ENCODE measurements around the gene CRYGS. TPM values are rescaled to one million over a fixed set of nuclear protein-coding genes. Genes with fewer than 3 reads are reported as not detected.
"Not testable (repeated sequence)": the region's sequence is repeated elsewhere in the genome, so short reads cannot be mapped to it uniquely, and the experiment has no call there.

Gene CRYGS
- total RNA-seq, 1 donor from 2014 or later: 1.3 TPM

DNA sequence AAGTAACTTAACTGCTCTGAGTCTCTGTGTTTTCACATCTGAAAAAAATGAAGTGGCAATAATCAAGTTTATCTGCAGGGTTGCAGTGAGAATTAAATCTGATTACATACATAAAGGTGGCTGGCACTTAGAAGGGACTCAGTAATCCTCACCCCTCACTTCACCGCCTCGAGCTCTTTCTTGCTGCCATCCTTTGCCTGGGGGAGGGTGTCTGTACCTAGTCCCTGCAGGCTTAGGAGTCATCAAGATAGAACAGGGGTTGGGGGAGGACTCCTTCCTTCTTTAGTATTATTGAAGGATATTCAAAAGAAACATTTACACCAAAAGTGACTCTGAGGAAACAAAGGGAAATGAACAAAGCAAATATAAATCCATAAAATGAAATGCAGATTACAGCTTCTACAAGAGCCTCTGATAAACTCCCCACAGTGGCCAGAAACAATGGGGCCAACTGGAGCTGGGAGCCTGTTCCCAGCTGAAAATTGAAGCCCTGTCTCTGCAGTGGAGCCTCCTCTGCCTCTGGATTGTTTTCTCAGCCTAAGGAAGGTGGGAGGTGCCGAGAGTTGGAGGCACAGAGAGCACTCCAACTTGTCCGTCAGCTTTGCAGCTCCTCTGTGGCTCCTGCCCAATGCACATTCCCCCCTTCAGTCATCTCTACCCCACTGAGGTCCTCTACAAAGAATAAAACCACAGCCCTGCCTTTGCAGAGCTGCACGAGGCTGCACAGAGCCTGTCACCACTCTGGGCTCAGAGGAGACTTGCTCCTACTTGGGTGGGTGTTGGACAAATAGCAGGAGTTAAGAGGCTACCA lies 41.8 kb downstream of the CRYGS start:
- DNase-seq (ENCODE audit: low read depth) (no peak), FAIRE-seq (no peak)
- no peaks in the 10 kb centered on the region for H3K79me2 ChIP-seq (ENCODE audit: insufficient read depth, low read length)
- no peak overlapping the region for H3K27ac Mint-ChIP-seq (ENCODE audit: unreplicated experiment)
- no peak overlapping the region for H3K4me3 Mint-ChIP-seq (ENCODE audit: unreplicated experiment)
- H3K9me3 Mint-ChIP-seq (ENCODE audit: unreplicated experiment): no peaks in the 10 kb centered on the region
- peaks cover 7% of the 10 kb centered on the region for H3K4me1 Mint-ChIP-seq (ENCODE audit: low read depth, unreplicated experiment)
- H3K4me3 ChIP-seq (ENCODE audit: insufficient read depth, low read depth, low read length): no peak overlapping the region
- peaks cover 3% of the 10 kb centered on the region for H3K36me3 Mint-ChIP-seq (ENCODE audit: low read depth, unreplicated experiment)
- H3K27me3 ChIP-seq (ENCODE audit: insufficient read depth, low read length): peaks cover 13% of the 10 kb centered on the region
- H3K9me3 ChIP-seq (ENCODE audit: insufficient read depth, low read depth, low read length): no peaks in the 10 kb centered on the region
- H3K36me3 ChIP-seq (ENCODE audit: insufficient read depth, low read length): no peaks in the 10 kb centered on the region
- H3K9ac ChIP-seq (ENCODE audit: low read length): no peak overlapping the region
- H2AFZ ChIP-seq (ENCODE audit: low read depth, low read length): no peak overlapping the region
- no peak overlapping the region for H3K4me2 ChIP-seq (ENCODE audit: low read length)
- peaks cover 29% of the 10 kb centered on the region for H3K27me3 Mint-ChIP-seq (ENCODE audit: low read depth, unreplicated experiment)
- TF ChIP-seq, protein P1, sequence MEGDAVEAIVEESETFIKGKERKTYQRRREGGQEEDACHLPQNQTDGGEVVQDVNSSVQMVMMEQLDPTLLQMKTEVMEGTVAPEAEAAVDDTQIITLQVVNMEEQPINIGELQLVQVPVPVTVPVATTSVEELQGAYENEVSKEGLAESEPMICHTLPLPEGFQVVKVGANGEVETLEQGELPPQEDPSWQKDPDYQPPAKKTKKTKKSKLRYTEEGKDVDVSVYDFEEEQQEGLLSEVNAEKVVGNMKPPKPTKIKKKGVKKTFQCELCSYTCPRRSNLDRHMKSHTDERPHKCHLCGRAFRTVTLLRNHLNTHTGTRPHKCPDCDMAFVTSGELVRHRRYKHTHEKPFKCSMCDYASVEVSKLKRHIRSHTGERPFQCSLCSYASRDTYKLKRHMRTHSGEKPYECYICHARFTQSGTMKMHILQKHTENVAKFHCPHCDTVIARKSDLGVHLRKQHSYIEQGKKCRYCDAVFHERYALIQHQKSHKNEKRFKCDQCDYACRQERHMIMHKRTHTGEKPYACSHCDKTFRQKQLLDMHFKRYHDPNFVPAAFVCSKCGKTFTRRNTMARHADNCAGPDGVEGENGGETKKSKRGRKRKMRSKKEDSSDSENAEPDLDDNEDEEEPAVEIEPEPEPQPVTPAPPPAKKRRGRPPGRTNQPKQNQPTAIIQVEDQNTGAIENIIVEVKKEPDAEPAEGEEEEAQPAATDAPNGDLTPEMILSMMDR (IDR thresholded peaks at IDR 0.05; ENCODE audit: insufficient read depth, low read depth, low read length): no peak
- no peak for TF ChIP-seq EZH2 (IDR thresholded peaks at IDR 0.05; ENCODE audit: insufficient read depth, low read length)
- H3K27ac ChIP-seq (ENCODE audit: low read depth, low read length): no peak overlapping the region
- H4K20me1 ChIP-seq (ENCODE audit: insufficient read depth, low read length): no peaks in the 10 kb centered on the region
- no peaks in the 10 kb centered on the region for H3K4me1 ChIP-seq (ENCODE audit: insufficient read depth, low read length)

DNA sequence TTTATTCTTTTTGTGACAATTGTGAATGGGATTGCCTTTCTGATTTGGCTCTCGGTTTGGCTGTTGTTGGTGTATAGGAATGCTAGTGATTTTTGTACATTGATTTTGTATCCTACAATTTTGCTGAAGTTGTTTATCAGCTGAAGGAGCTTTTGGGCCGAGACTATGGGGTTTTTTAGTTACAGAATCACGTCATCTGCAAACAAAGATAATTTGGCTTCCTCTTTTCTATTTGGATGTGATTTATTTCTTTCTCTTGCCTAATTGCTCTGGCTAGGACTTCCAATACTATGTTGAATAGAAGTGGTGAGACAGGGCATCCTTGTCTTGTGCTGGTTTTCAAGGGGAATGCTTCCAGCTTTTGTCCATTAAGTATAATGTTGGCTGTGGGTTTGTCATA lies 44.2 kb downstream of the CRYGS start:
- not testable (repeated sequence) for H3K27ac Mint-ChIP-seq (ENCODE audit: unreplicated experiment); H3K4me1 ChIP-seq (ENCODE audit: insufficient read depth, low read length); H3K4me1 Mint-ChIP-seq (ENCODE audit: low read depth, unreplicated experiment); H3K36me3 ChIP-seq (ENCODE audit: insufficient read depth, low read length); DNase-seq (ENCODE audit: low read depth); H3K9me3 Mint-ChIP-seq (ENCODE audit: unreplicated experiment); H3K9me3 ChIP-seq (ENCODE audit: insufficient read depth, low read depth, low read length); H3K79me2 ChIP-seq (ENCODE audit: insufficient read depth, low read length); H3K4me3 Mint-ChIP-seq (ENCODE audit: unreplicated experiment); H3K4me2 ChIP-seq (ENCODE audit: low read length); H2AFZ ChIP-seq (ENCODE audit: low read depth, low read length); FAIRE-seq; H3K9ac ChIP-seq (ENCODE audit: low read length); H4K20me1 ChIP-seq (ENCODE audit: insufficient read depth, low read length); H3K27ac ChIP-seq (ENCODE audit: low read depth, low read length); H3K4me3 ChIP-seq (ENCODE audit: insufficient read depth, low read depth, low read length); H3K36me3 Mint-ChIP-seq (ENCODE audit: low read depth, unreplicated experiment)
- H3K27me3 ChIP-seq (ENCODE audit: insufficient read depth, low read length): peaks cover 19% of the 10 kb centered on the region
- peaks cover 32% of the 10 kb centered on the region for H3K27me3 Mint-ChIP-seq (ENCODE audit: low read depth, unreplicated experiment)

DNA sequence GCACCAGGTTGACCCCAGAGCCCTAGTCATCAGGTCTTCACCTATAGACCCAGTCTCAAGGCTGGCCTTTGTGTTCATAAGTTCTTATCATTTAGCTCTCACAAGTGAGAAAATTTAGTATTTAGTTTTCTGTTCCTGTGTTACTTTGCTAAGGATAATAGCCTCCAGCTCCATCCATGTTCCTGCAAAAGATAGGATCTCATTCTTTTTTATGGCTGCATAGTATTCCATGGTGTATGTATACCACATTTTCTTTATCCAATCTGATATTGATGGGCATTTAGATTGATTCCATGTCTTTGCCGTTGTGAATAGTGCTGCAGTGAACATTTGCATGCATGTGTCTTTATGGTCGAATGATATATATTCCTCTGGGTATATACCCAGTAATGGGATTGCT lies 46.2 kb downstream of the CRYGS start:
- FAIRE-seq; DNase-seq (ENCODE audit: low read depth); H3K4me1 Mint-ChIP-seq (ENCODE audit: low read depth, unreplicated experiment); H3K4me3 ChIP-seq (ENCODE audit: insufficient read depth, low read depth, low read length); H3K27ac Mint-ChIP-seq (ENCODE audit: unreplicated experiment); H3K4me1 ChIP-seq (ENCODE audit: insufficient read depth, low read length); H3K9me3 Mint-ChIP-seq (ENCODE audit: unreplicated experiment); H3K27ac ChIP-seq (ENCODE audit: low read depth, low read length); H3K4me2 ChIP-seq (ENCODE audit: low read length); H4K20me1 ChIP-seq (ENCODE audit: insufficient read depth, low read length); H3K9me3 ChIP-seq (ENCODE audit: insufficient read depth, low read depth, low read length); H2AFZ ChIP-seq (ENCODE audit: low read depth, low read length); H3K4me3 Mint-ChIP-seq (ENCODE audit: unreplicated experiment); H3K9ac ChIP-seq (ENCODE audit: low read length); H3K36me3 ChIP-seq (ENCODE audit: insufficient read depth, low read length); H3K36me3 Mint-ChIP-seq (ENCODE audit: low read depth, unreplicated experiment); H3K79me2 ChIP-seq (ENCODE audit: insufficient read depth, low read length): not testable (repeated sequence)
- peaks cover 40% of the 10 kb centered on the region for H3K27me3 Mint-ChIP-seq (ENCODE audit: low read depth, unreplicated experiment)
- peaks cover 24% of the 10 kb centered on the region for H3K27me3 ChIP-seq (ENCODE audit: insufficient read depth, low read length)
